Neural progenitor cell (in vitro differentiated cells): ENCODE data around the gene ATP6V0E2.

ENCODE experiments used
- EZH2 ChIP-seq: fragments of 200-600 bp; sonication (generic); IDR thresholded peaks from 2 replicates; pipeline ENCODE4 v1.6.1; 2017; ENCODE audit warnings: antibody characterized with exemption, mild to moderate bottlenecking, moderate library complexity
- EZH2phosphoT487 ChIP-seq: fragments of 200-600 bp; sonication (generic); IDR thresholded peaks from 2 replicates; pipeline ENCODE4 v1.6.1; 2017; ENCODE audit warnings: antibody characterized with exemption
- TF ChIP-seq, protein P1 (sequence below): fragments of 200-600 bp; sonication (generic); IDR thresholded peaks from 2 replicates; pipeline ENCODE4 v1.5.1; 2017; ENCODE audit warnings: antibody characterized with exemption, mild to moderate bottlenecking

DNA sequence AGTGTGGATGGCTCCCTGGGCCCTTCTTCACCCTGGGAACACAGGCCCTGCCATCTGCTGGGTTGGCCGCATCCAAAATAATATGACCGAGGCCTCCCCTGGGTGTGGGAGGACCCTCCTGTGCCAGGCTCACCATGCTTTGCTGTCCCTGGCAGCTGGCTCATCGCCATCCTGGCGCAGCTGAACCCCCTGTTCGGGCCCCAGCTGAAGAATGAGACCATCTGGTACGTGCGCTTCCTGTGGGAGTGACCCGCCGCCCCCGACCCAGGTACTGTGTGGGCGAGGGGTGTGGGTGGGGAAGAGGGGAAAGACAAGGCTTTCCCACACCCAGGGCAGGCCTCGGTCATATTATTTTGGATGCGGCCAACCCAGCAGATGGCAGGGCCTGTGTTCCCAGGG is 4.8 kb downstream of the ATP6V0E2 start:
- TF ChIP-seq, protein P1, sequence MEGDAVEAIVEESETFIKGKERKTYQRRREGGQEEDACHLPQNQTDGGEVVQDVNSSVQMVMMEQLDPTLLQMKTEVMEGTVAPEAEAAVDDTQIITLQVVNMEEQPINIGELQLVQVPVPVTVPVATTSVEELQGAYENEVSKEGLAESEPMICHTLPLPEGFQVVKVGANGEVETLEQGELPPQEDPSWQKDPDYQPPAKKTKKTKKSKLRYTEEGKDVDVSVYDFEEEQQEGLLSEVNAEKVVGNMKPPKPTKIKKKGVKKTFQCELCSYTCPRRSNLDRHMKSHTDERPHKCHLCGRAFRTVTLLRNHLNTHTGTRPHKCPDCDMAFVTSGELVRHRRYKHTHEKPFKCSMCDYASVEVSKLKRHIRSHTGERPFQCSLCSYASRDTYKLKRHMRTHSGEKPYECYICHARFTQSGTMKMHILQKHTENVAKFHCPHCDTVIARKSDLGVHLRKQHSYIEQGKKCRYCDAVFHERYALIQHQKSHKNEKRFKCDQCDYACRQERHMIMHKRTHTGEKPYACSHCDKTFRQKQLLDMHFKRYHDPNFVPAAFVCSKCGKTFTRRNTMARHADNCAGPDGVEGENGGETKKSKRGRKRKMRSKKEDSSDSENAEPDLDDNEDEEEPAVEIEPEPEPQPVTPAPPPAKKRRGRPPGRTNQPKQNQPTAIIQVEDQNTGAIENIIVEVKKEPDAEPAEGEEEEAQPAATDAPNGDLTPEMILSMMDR, result no peak
- TF ChIP-seq EZH2 (no peak), EZH2phosphoT487 (no peak)
